H54 (cell line): ENCODE results near the gene TGIF2LY.
"Not testable (repeated sequence)": the region's sequence is repeated elsewhere in the genome, so short reads cannot be mapped to it uniquely, and the experiment has no call there.

Experiments
- DNase-seq: peaks from one replicate; pipeline ENCODE4 v3.0.0; 2011; ENCODE audit warnings: low spot score, mixed read lengths; ENCODE audit not compliant: insufficient read length
- FAIRE-seq: peaks from 3 replicates; lab custom pipeline; 2011; peaks lifted over from hg19 to GRCh38; lab: Jason Lieb, UNC

TGIF2LY gene

DNA sequence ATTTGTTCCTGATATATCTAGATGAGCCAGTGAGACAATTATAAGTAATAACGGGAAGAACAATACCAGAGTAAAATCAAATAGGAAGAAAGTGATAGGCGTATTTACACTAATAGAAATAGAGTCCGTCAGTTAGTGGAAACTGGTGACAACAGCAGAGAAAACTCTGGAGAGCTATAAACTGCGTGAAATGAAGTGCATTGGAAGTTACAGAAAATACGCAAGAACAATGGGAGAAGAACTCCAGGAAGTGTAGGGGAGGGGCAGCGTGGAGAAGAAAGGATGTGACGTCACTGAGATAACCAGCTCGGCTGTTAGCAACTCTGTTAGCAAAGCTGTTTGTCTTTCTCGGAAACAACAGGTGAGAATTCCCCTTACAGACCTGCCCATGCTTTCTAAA, at the start of gene TGIF2LY:
TGIF2LY (plus strand) TSS at position 301 of the 400 bp plus-strand sequence. CDS start 178 bp downstream, outside the sequence.
- not testable (repeated sequence) for FAIRE-seq, DNase-seq
